PFSK-1 (cell line): ENCODE results near the gene SLC38A6.

Experiments used
- FOXP2 ChIP-seq: optimal IDR thresholded peaks from 2 replicates; pipeline ENCODE3; 2011; ENCODE audit warnings: borderline replicate concordance, control low read depth, inconsistent platforms; ENCODE audit not compliant: insufficient read depth; ENCODE audit errors: extremely low read length, extremely low read depth
- POLR2AphosphoS5 ChIP-seq: IDR thresholded peaks from 2 replicates; pipeline ENCODE4 v1.6.1; 2012; ENCODE audit warnings: low read depth, mild to moderate bottlenecking, control low read depth, low read length, moderate library complexity
- SIN3A ChIP-seq: IDR thresholded peaks from 2 replicates; pipeline ENCODE4 v1.6.1; 2012; ENCODE audit warnings: mild to moderate bottlenecking, low read length, moderate library complexity, borderline replicate concordance; ENCODE audit not compliant: insufficient read depth
- TAF1 ChIP-seq: IDR thresholded peaks from 2 replicates; pipeline ENCODE4 v1.6.1; 2012; ENCODE audit warnings: low read length, control low read depth, borderline replicate concordance; ENCODE audit not compliant: insufficient read depth
- TF ChIP-seq, protein P1 (sequence below), 2 experiments: IDR thresholded peaks; 2 replicates each; pipeline versions ENCODE4 v1.6.1 to v1.8.0; 2011 to 2012; ENCODE audit warnings: low read depth in 2 of 2, low read length in 2 of 2, control low read depth in 1 of 2, inconsistent platforms in 1 of 2, mild to moderate bottlenecking in 1 of 2, moderate library complexity in 1 of 2; ENCODE audit not compliant: insufficient read depth in 1 of 2

SLC38A6 gene

DNA sequence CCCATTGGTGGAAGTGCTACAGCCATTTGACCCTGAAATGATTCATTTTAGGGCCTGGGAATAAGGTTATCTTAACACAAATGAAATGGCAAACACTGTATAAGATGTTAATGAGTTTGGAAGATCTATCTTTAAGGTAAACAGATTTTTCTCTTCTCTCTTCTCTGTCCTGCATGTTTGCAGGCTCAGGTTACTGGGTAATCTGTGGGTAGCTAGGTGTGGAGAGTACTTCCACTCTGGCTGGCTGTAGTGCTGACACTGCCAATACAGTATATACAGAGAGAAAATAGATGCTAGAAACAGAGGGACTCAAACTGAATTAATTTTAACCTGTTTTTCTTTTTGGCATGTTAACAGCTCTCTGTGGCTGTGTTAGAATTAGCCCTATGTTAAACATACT lies 84.6 kb downstream of the SLC38A6 start:
- TF ChIP-seq POLR2AphosphoS5 (no peak), SIN3A (no peak), TAF1 (no peak), FOXP2 (no peak)
- TF ChIP-seq, protein P1, sequence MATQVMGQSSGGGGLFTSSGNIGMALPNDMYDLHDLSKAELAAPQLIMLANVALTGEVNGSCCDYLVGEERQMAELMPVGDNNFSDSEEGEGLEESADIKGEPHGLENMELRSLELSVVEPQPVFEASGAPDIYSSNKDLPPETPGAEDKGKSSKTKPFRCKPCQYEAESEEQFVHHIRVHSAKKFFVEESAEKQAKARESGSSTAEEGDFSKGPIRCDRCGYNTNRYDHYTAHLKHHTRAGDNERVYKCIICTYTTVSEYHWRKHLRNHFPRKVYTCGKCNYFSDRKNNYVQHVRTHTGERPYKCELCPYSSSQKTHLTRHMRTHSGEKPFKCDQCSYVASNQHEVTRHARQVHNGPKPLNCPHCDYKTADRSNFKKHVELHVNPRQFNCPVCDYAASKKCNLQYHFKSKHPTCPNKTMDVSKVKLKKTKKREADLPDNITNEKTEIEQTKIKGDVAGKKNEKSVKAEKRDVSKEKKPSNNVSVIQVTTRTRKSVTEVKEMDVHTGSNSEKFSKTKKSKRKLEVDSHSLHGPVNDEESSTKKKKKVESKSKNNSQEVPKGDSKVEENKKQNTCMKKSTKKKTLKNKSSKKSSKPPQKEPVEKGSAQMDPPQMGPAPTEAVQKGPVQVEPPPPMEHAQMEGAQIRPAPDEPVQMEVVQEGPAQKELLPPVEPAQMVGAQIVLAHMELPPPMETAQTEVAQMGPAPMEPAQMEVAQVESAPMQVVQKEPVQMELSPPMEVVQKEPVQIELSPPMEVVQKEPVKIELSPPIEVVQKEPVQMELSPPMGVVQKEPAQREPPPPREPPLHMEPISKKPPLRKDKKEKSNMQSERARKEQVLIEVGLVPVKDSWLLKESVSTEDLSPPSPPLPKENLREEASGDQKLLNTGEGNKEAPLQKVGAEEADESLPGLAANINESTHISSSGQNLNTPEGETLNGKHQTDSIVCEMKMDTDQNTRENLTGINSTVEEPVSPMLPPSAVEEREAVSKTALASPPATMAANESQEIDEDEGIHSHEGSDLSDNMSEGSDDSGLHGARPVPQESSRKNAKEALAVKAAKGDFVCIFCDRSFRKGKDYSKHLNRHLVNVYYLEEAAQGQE (IDR thresholded peaks at IDR 0.05; ENCODE audit: insufficient read depth in 1 of 2, low read depth in 2 of 2, low read length in 2 of 2) = no peak

DNA sequence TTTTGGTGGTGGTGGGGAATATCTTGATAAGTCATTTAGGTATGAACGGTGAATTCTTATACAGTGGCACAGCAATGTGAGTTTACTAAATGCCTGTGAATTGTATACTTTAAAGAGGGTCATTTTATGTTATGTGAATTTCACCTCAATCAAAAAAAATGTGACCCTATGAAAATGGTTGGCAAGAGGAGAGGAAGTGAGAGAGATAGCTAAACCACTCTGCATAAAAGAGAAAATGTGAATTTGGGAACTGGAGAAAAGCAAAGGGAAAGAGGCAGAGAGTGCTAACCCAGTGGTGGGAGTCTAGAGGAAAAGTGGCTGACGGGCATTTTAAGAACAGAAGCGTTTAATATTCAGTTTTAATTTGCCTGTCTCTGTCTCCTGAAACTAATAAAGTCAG lies 93.8 kb downstream of the SLC38A6 start:
- TF ChIP-seq SIN3A = no peak
- no peak for TF ChIP-seq TAF1
- TF ChIP-seq, protein P1 (IDR thresholded peaks at IDR 0.05; ENCODE audit: insufficient read depth in 1 of 2, low read depth in 2 of 2, low read length in 2 of 2) = no peak
- no peak for TF ChIP-seq FOXP2
- no peak for TF ChIP-seq POLR2AphosphoS5

DNA sequence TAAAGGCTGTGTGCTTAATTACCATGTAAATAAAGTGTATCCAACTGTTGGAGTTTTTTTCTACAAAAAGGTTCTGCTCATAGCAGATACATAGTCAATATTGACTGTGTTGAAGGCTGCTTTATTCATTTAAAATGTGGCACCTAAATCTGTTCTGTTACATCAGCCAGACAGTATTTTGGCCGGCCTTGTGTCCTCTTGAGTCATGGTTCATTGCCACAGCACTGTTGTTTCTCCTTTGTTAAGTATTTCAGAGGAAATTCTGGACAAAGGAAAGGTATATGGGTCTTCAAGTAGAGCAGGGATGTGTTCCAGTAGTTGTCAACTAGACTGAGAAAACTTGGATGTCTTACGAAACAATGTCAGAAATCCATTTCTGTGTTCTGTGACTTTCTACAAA lies 95.5 kb downstream of the SLC38A6 start:
- TF ChIP-seq, protein P1 (IDR thresholded peaks at IDR 0.05; ENCODE audit: insufficient read depth in 1 of 2, low read depth in 2 of 2, low read length in 2 of 2) = no peak
- TF ChIP-seq TAF1 (no peak), POLR2AphosphoS5 (no peak), SIN3A (no peak), FOXP2 (no peak)

DNA sequence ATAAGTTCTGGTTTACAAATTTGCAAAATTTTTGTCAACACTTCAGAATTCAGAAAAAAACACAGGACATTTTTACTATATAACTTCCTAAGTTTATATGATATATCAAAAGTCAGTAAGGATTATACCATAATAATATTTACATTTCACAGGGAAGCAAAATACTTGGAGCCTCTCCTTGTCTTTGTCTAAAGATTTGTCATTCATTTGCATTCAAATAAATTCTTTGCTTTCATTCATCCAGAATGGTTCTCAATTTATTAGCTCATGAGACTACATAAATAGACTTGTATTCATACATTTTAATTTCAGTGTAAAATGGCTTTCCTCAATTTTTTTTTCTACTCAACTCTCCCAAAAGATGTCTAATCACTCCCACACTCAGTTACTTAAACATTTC lies 96.4 kb downstream of the SLC38A6 start:
- TF ChIP-seq, protein P1 (IDR thresholded peaks at IDR 0.05; ENCODE audit: insufficient read depth in 1 of 2, low read depth in 2 of 2, low read length in 2 of 2) = no peak
- TF ChIP-seq POLR2AphosphoS5 (no peak), FOXP2 (no peak), TAF1 (no peak), SIN3A (no peak)

DNA sequence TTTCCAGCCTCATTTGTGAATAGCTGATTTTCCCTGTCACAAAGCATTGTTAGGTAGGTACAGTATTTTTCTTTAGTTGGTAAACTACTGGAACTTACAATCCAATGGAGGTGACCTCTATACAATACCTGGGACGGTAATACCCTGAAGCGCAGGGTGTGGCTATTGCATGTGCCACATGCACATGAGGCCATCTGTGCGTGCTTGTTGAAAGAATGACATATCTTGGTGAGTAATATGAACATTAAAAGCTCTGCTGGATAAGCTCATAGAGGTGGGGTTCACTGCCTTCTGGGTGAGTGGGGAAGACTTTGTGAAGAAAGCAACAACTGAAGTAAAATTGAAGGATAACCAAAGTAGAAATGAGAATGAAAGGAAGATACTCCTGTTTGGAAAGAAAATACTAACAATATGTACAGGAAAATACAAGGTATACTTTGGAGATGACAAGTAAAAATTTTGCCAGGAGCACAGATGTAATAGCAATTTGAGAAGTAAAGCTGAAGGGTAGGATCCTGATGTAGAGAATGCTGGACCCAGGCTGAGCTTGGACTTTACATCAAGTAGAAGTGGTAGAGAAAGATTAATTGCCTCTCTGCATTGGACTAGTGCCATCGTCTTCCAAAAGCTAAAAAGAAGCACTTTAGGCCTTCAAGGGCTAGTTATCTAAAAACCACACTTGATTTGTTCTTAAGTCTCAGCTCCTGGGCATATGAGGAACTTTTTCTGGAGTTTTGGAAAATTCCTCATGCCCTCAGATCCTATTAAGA lies 97.1 kb downstream of the SLC38A6 start:
- TF ChIP-seq POLR2AphosphoS5 = no peak
- no peak for TF ChIP-seq SIN3A
- TF ChIP-seq, protein P1 (IDR thresholded peaks at IDR 0.05; ENCODE audit: insufficient read depth in 1 of 2, low read depth in 2 of 2, low read length in 2 of 2) = no peak
- no peak for TF ChIP-seq FOXP2
- no peak for TF ChIP-seq TAF1
